ENCODE measurements around the gene EPHB2. TPM values are rescaled to one million over a fixed set of nuclear protein-coding genes. Genes with fewer than 3 reads are reported as not detected.
A peak's percentile ranks its signal among the peaks of the same experiment; 100 is the strongest.

The EPHB2 gene
- polyA plus RNA-seq, 1 donor from 2014 or later, result 22.8 TPM

DNA sequence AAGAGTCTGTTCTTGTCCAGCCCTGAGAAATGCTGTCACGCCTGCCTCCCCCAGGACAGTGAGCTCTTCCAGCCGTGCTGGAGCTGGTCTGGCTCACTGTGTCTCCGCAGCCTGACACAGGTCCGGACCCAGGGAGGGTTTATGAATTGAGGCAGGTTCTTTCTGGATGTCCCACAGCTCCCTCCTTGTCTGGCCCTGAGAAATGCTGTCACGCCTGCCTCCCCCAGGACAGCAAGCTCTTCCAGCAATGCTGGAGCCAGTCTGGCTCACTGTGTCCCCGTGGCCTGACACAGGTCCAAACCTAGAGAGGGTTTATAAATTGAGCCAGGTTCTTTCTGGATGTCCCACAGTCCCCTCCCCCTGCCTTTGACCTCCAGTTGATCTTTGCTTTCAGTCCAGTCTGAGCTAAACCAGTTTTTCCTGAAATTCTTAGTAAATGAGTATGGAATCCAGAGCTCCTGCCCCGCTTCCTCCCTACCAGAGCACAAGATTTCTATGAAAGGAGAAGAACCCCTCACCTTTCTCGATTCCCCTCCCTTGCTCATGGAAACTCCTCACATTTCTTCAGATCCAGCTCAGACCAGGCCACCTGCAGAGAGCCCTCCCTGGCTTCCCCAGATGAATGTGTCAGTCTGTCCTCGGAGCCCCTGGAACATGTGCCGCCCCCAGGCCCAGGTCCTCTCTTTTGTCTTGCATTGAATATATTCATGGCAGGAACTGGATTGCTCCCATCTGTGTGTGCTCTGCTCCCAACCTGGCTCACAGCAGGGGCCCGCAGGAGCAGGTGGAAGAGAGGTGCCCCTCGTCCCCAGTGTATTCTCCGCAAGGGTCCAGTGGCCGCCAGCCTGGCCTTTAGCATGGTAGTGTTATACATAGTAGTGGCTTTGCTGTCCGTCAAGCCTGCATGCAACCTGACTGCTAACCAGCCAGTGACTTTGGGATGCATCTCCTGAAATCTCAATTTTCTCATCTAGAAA lies 116.3 kb downstream of the EPHB2 start:
- Histone ChIP-seq H3K4me2 (ENCODE audit: low read length) (no peak overlapping the region), H3K9me2 (ENCODE audit: insufficient read depth, low read length) (no peaks in the 10 kb centered on the region), H3K27me3 (ENCODE audit: insufficient read depth, low read depth, low read length) (no peaks in the 10 kb centered on the region), H3K4me3 (ENCODE audit: low read length) (no peak overlapping the region), H3F3A (ENCODE audit: insufficient read depth, low read length, poor library complexity, severe bottlenecking) (no peaks in the 10 kb centered on the region), H3K9ac (ENCODE audit: low read length) (no peak overlapping the region), H3K9me3 (ENCODE audit: low read length) (no peaks in the 10 kb centered on the region), H3K79me2 (replicated peaks; ENCODE audit: insufficient read depth, low read length) (no peaks in the 10 kb centered on the region), H2AFZ (ENCODE audit: low read depth, low read length) (no peak overlapping the region), H4K20me1 (ENCODE audit: insufficient read depth) (no peaks in the 10 kb centered on the region), H3K27ac (ENCODE audit: low read length) (no peak overlapping the region), H3K36me3 (ENCODE audit: insufficient read depth, low read length) (no peaks in the 10 kb centered on the region)
- TF ChIP-seq, protein P1, sequence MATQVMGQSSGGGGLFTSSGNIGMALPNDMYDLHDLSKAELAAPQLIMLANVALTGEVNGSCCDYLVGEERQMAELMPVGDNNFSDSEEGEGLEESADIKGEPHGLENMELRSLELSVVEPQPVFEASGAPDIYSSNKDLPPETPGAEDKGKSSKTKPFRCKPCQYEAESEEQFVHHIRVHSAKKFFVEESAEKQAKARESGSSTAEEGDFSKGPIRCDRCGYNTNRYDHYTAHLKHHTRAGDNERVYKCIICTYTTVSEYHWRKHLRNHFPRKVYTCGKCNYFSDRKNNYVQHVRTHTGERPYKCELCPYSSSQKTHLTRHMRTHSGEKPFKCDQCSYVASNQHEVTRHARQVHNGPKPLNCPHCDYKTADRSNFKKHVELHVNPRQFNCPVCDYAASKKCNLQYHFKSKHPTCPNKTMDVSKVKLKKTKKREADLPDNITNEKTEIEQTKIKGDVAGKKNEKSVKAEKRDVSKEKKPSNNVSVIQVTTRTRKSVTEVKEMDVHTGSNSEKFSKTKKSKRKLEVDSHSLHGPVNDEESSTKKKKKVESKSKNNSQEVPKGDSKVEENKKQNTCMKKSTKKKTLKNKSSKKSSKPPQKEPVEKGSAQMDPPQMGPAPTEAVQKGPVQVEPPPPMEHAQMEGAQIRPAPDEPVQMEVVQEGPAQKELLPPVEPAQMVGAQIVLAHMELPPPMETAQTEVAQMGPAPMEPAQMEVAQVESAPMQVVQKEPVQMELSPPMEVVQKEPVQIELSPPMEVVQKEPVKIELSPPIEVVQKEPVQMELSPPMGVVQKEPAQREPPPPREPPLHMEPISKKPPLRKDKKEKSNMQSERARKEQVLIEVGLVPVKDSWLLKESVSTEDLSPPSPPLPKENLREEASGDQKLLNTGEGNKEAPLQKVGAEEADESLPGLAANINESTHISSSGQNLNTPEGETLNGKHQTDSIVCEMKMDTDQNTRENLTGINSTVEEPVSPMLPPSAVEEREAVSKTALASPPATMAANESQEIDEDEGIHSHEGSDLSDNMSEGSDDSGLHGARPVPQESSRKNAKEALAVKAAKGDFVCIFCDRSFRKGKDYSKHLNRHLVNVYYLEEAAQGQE (IDR thresholded peaks at IDR 0.05; ENCODE audit: borderline replicate concordance), result no peak
- TF ChIP-seq EZH2 (IDR thresholded peaks at IDR 0.05; ENCODE audit: borderline replicate concordance, insufficient read depth, low read length, poor library complexity, severe bottlenecking) (no peak), RAD21 (conservative IDR thresholded peaks at IDR 0.05) (no peak), POLR2AphosphoS5 (IDR thresholded peaks at IDR 0.05) (no peak), MXI1 (conservative IDR thresholded peaks at IDR 0.05; ENCODE audit: poor library complexity, severe bottlenecking) (no peak), EP300 (conservative IDR thresholded peaks at IDR 0.05; ENCODE audit: poor library complexity, severe bottlenecking) (no peak), TAF1 (IDR thresholded peaks at IDR 0.05; ENCODE audit: low read depth) (no peak), SMC3 (conservative IDR thresholded peaks at IDR 0.05; ENCODE audit: poor library complexity) (no peak)
- TF ChIP-seq, protein P2, sequence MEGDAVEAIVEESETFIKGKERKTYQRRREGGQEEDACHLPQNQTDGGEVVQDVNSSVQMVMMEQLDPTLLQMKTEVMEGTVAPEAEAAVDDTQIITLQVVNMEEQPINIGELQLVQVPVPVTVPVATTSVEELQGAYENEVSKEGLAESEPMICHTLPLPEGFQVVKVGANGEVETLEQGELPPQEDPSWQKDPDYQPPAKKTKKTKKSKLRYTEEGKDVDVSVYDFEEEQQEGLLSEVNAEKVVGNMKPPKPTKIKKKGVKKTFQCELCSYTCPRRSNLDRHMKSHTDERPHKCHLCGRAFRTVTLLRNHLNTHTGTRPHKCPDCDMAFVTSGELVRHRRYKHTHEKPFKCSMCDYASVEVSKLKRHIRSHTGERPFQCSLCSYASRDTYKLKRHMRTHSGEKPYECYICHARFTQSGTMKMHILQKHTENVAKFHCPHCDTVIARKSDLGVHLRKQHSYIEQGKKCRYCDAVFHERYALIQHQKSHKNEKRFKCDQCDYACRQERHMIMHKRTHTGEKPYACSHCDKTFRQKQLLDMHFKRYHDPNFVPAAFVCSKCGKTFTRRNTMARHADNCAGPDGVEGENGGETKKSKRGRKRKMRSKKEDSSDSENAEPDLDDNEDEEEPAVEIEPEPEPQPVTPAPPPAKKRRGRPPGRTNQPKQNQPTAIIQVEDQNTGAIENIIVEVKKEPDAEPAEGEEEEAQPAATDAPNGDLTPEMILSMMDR (IDR thresholded peaks at IDR 0.05; ENCODE audit: poor library complexity, severe bottlenecking), result no peak

DNA sequence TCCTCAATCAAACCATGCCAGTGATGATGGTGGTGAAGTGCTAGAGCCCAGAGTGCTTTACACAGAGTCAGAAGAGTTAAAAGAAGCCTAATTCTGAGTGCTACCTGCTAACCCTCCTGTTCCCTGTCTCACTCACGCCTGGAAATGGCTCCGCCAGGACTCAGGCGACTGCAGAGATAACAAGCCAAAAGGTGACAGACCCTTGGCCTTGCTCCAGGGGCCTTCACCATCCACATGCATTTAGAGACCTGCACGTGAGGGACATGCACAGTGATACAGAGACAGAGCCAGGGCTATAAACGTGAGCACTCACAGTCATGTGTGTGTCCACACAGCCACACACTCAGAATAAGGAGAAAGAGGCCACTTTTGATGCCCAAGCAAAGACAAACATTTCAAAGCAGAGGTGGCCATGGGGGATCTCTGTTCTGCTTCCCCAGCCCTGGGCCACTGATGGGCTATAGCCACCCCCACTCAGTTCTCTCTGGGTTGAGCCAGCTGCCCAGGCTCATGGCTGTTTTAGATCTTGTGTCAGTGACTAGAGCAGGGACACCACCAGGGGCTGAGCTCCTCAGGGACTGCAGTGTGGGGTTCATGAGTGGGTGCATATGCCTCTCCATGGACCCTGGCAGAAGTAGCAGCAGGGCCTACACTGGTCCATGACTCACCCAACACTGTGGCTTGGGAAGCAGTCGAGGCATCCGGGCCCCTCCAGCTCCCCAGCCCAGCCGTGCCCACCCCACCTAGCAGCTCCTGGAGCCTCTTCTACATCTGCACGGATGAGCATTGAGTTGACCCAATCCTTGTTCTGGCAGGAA lies 117.2 kb downstream of the EPHB2 start:
- Histone ChIP-seq H3K4me2 (ENCODE audit: low read length) (no peak overlapping the region), H3K36me3 (ENCODE audit: insufficient read depth, low read length) (no peaks in the 10 kb centered on the region), H3K9me2 (ENCODE audit: insufficient read depth, low read length) (no peaks in the 10 kb centered on the region), H3K4me3 (ENCODE audit: low read length) (no peak overlapping the region), H3K27me3 (ENCODE audit: insufficient read depth, low read depth, low read length) (no peaks in the 10 kb centered on the region), H3F3A (ENCODE audit: insufficient read depth, low read length, poor library complexity, severe bottlenecking) (no peaks in the 10 kb centered on the region), H4K20me1 (ENCODE audit: insufficient read depth) (no peaks in the 10 kb centered on the region), H2AFZ (ENCODE audit: low read depth, low read length) (no peak overlapping the region), H3K79me2 (replicated peaks; ENCODE audit: insufficient read depth, low read length) (no peaks in the 10 kb centered on the region), H3K27ac (ENCODE audit: low read length) (no peak overlapping the region), H3K9me3 (ENCODE audit: low read length) (no peaks in the 10 kb centered on the region), H3K9ac (ENCODE audit: low read length) (peak overlapping the region; percentile 40)
- TF ChIP-seq POLR2AphosphoS5 (IDR thresholded peaks at IDR 0.05), result no peak
- TF ChIP-seq, protein P1 (IDR thresholded peaks at IDR 0.05; ENCODE audit: borderline replicate concordance), result no peak
- no peak for TF ChIP-seq TAF1 (IDR thresholded peaks at IDR 0.05; ENCODE audit: low read depth)
- no peak for TF ChIP-seq MXI1 (conservative IDR thresholded peaks at IDR 0.05; ENCODE audit: poor library complexity, severe bottlenecking)
